B cell (primary cell): ENCODE measurements around the gene CCDC92B. TPM values are rescaled to one million over a fixed set of nuclear protein-coding genes. Genes with fewer than 3 reads are reported as not detected.

Source experiments
- ATAC-seq: fragments of 200-7000 bp; cut with Tn5 transposase; one replicate; pipeline ENCODE4 v1.10.0; 2021; ENCODE audit warnings: low read depth, mild to moderate bottlenecking, moderate number of reproducible peaks, moderate library complexity
- CTCF ChIA-PET: fragments of 350-600 bp; sonication (Branson Sonifier 250); formaldehyde crosslinking; loops from one replicate; lab custom pipeline; 2021; ENCODE audit warnings: antibody characterized with exemption, inconsistent platforms; lab: Charles Lee
- POLR2A ChIA-PET: fragments of 350-600 bp; sonication (Branson Sonifier 250); formaldehyde crosslinking; loops from one replicate; lab custom pipeline; 2021; ENCODE audit warnings: antibody characterized with exemption; lab: Charles Lee
- DNase-seq: peaks from one replicate; pipeline ENCODE4 v3.0.0; 2013
- H2AFZ ChIP-seq: 2 replicates; pipeline ENCODE4 v1.6.1; 2012; ENCODE audit warnings: mild to moderate bottlenecking, low read depth, low read length; ENCODE audit not compliant: insufficient read depth, poor library complexity, severe bottlenecking
- H3K27ac ChIP-seq, 2 donors: 1 replicate in 1 of 2; 2 replicates in 1 of 2; pipeline ENCODE4 v1.5.1; 2012 to 2013; ENCODE audit warnings: low read length in 2 of 2, mild to moderate bottlenecking in 2 of 2, moderate library complexity in 1 of 2
- H3K27me3 ChIP-seq, 4 experiments: fragments of 200-600 bp in 1 of 4; sonication (generic) in 1 of 4; replicated peaks in 1 of 4; 1 replicate in 2 of 4; 2 replicates in 2 of 4; pipeline versions ENCODE4 v1.6.1 to v1.7.0; 2013 to 2016; ENCODE audit warnings: low read length in 3 of 4, mild to moderate bottlenecking in 2 of 4, mixed read lengths in 1 of 4, moderate library complexity in 1 of 4; ENCODE audit not compliant: insufficient read depth in 4 of 4, control insufficient read depth in 3 of 4; ENCODE audit errors: control extremely low read depth in 1 of 4
- H3K36me3 ChIP-seq, 2 experiments: replicated peaks in 1 of 2; 1 replicate in 1 of 2; 2 replicates in 1 of 2; pipeline versions ENCODE4 v1.6.1 to v1.7.1; 2013; ENCODE audit warnings: low read length in 1 of 2; ENCODE audit not compliant: insufficient read depth in 2 of 2, control insufficient read depth in 1 of 2; ENCODE audit errors: control extremely low read depth in 1 of 2, extremely low read depth in 1 of 2
- H3K4me1 ChIP-seq, 2 donors: fragments of 200-600 bp in 1 of 2; sonication (generic) in 1 of 2; 1 replicate in 1 of 2; 2 replicates in 1 of 2; pipeline versions ENCODE4 v1.5.1 to v1.6.1; 2013 to 2017; ENCODE audit warnings: low read length in 2 of 2; ENCODE audit not compliant: control insufficient read depth in 2 of 2, insufficient read depth in 2 of 2
- H3K4me2 ChIP-seq: replicated peaks from 2 replicates; pipeline ENCODE3; 2012; ENCODE audit warnings: mild to moderate bottlenecking, low read depth, low read length; ENCODE audit not compliant: poor library complexity, severe bottlenecking
- H3K4me3 ChIP-seq, 5 experiments: fragments of 200-600 bp in 1 of 5; sonication (generic) in 1 of 5; 1 replicate in 3 of 5; 2 replicates in 2 of 5; pipeline versions ENCODE4 v1.5.1 to v1.7.0; 2011 to 2016; ENCODE audit warnings: low read length in 4 of 5, mild to moderate bottlenecking in 4 of 5, low read depth in 2 of 5, control low read depth in 1 of 5, moderate library complexity in 1 of 5; ENCODE audit not compliant: insufficient read depth in 1 of 5; ENCODE audit errors: control extremely low read depth in 1 of 5, extremely low read depth in 1 of 5
- H3K79me2 ChIP-seq: fragments of 200-600 bp; sonication (generic); one replicate; pipeline ENCODE4 v1.6.0; 2016; ENCODE audit warnings: low read length; ENCODE audit not compliant: control insufficient read depth, insufficient read depth
- H3K9ac ChIP-seq: fragments of 200-600 bp; sonication (generic); 2 replicates; pipeline ENCODE4 v1.6.1; 2017; ENCODE audit warnings: mild to moderate bottlenecking, low read length, moderate library complexity
- H3K9me3 ChIP-seq, 3 donors: one replicate each; pipeline versions ENCODE4 v1.6.1 to v1.7.1; 2013; ENCODE audit warnings: low read length in 2 of 3; ENCODE audit not compliant: control insufficient read depth in 2 of 3, insufficient read depth in 1 of 3; ENCODE audit errors: control extremely low read depth in 1 of 3
- H4K20me1 ChIP-seq: 2 replicates; pipeline ENCODE4 v1.6.0; 2012; ENCODE audit warnings: mild to moderate bottlenecking, low read length; ENCODE audit not compliant: insufficient read depth, control insufficient read depth, poor library complexity, severe bottlenecking
- H3K27ac Mint-ChIP-seq: one replicate; pipeline ENCODE4 v1.8.0; 2021; ENCODE audit warnings: mixed read lengths
- H3K27me3 Mint-ChIP-seq: one replicate; pipeline ENCODE4 v1.8.0; 2021; ENCODE audit warnings: mixed read lengths
- H3K4me1 Mint-ChIP-seq: one replicate; pipeline ENCODE4 v1.8.0; 2021; ENCODE audit warnings: mixed read lengths
- H3K4me3 Mint-ChIP-seq: one replicate; pipeline ENCODE4 v1.8.0; 2021; ENCODE audit warnings: mixed read lengths
- H3K9me3 Mint-ChIP-seq: one replicate; pipeline ENCODE4 v1.8.0; 2022; ENCODE audit warnings: mixed read lengths; ENCODE audit not compliant: insufficient read depth
- CTCF ChIP-seq: fragments of 200-600 bp; IDR thresholded peaks from one replicate; pipeline ENCODE4 v1.8.0; 2022; ENCODE audit warnings: antibody characterized with exemption, mild to moderate bottlenecking
- EZH2 ChIP-seq: IDR thresholded peaks from 2 replicates; pipeline ENCODE4 v1.6.1; 2012; ENCODE audit warnings: borderline replicate concordance, low read depth, mild to moderate bottlenecking, moderate library complexity, low read length; ENCODE audit not compliant: insufficient read depth, poor library complexity, severe bottlenecking
- WGBS: methylation state at CpG from one replicate; pipeline ENCODE4 v1.1.5; 2013; ENCODE audit warnings: missing lambda C conversion rate; ENCODE audit not compliant: insufficient coverage; 5-methylcytosine and 5-hydroxymethylcytosine counted together
- intact Hi-C: fragments of 100-400 bp; cut with micrococcal nuclease; formaldehyde crosslinking; loops from one replicate; pipeline ENCODE4 v1.10.0; 2022
- polyA plus RNA-seq: library from polyadenylated mRNA; depleted of rRNA; stranded (reverse); fragments of >200 nt; gene quantifications from 2 replicates; pipeline ENCODE4 v1.2.3, GENCODE V29; 2012
- total RNA-seq, 2 donors: library from RNA; stranded (reverse); fragments of 120-200 nt in 1 of 2; gene quantifications; 1 replicate in 1 of 2; 2 replicates in 1 of 2; pipeline versions ENCODE4 v1.2.3 to v1.2.4, GENCODE V29; 2013 to 2022

Gene CCDC92B
- total and polyA plus RNA-seq, 2 donors (not counting 1 experiment from before 2014, with no cell fraction given): 0.04 TPM; not detected in 1

GRCh38 chr17:2784864-2785263 is 35.4 kb upstream of the CCDC92B start:
- Histone ChIP-seq H3K4me3 (no peak overlapping the region), H3K79me2 (no peaks in the 10 kb centered on the region), H2AFZ (no peak overlapping the region), H3K9me3 (peaks cover 0 to 10% (median 0%) of the 10 kb centered on the region in 3 donors), H3K27me3 (peaks cover 0 to 6% (median 2%) of the 10 kb centered on the region in 4 experiments), H3K4me2 (no peak overlapping the region), H3K9ac (no peak overlapping the region), H3K36me3 (no peaks in the 10 kb centered on the region), H4K20me1 (no peaks in the 10 kb centered on the region), H3K27ac (no peak overlapping the region), H3K4me1 (peaks cover 5 to 15% of the 10 kb centered on the region in 2 donors)
- Mint-ChIP-seq H3K27me3 (peaks cover 4% of the 10 kb centered on the region), H3K27ac (no peak overlapping the region), H3K4me3 (no peak overlapping the region), H3K4me1 (peaks cover 7% of the 10 kb centered on the region), H3K9me3 (no peaks in the 10 kb centered on the region)
- POLR2A ChIA-PET: no interaction called here
- ATAC-seq (no peak), DNase-seq (no peak)
- 94% methylated on average over 8 of the region's 8 CpGs for WGBS
- intact Hi-C loops: no loop called here
- CTCF ChIA-PET: interaction anchor here (1.0 to 5.7 kb wide), 8 partner anchors 28 to 228 kb away, joined by 3 to 93 read pairs (median 16); no protein-coding TSS in a partner anchor
- TF ChIP-seq EZH2 (no peak), CTCF (no peak)

GRCh38 chr17:2783310-2784030 is 34.0 kb upstream of the CCDC92B start:
- Histone ChIP-seq H3K27me3 (peaks cover 0 to 16% (median 2%) of the 10 kb centered on the region in 4 experiments), H3K9me3 (peaks cover 0 to 10% (median 0%) of the 10 kb centered on the region in 3 donors), H3K36me3 (no peaks in the 10 kb centered on the region), H3K4me3 (no peak overlapping the region), H2AFZ (no peak overlapping the region), H3K79me2 (no peaks in the 10 kb centered on the region), H3K4me2 (no peak overlapping the region), H3K9ac (no peak overlapping the region), H3K4me1 (peaks cover 3 to 11% of the 10 kb centered on the region in 2 donors), H4K20me1 (no peaks in the 10 kb centered on the region), H3K27ac (no peak overlapping the region)
- ATAC-seq (no peak), DNase-seq (no peak)
- CTCF ChIA-PET: interaction anchor here (0.7 to 5.7 kb wide), 4 partner anchors 52 to 229 kb away, joined by 3 to 93 read pairs (median 6); no protein-coding TSS in a partner anchor
- WGBS: 98% methylated on average over 4 of the region's 4 CpGs
- no peaks in the 10 kb centered on the region for H3K9me3 Mint-ChIP-seq
- peaks cover 10% of the 10 kb centered on the region for H3K27me3 Mint-ChIP-seq
- H3K27ac Mint-ChIP-seq: no peak overlapping the region
- intact Hi-C loops: no loop called here
- POLR2A ChIA-PET: no interaction called here
- no peak for TF ChIP-seq CTCF
- no peak for TF ChIP-seq EZH2
- no peak overlapping the region for H3K4me3 Mint-ChIP-seq
- H3K4me1 Mint-ChIP-seq: peaks cover 5% of the 10 kb centered on the region
